Cortex of kidney (tissue), 1 donor: ENCODE results near the gene STAP2.

Experiments used
- DNase-seq: peaks from one replicate; lab custom pipeline; 2025; lab: John Stamatoyannopoulos, UW

The STAP2 gene

GRCh38 chr19:4327252-4327876, 11.3 kb downstream of the STAP2 start:
- no peak for DNase-seq

GRCh38 chr19:4326837-4327251, 11.8 kb downstream of the STAP2 start:
- DNase-seq = no peak

- no peak for DNase-seq
These were observed 12.3 kb downstream of the STAP2 start for GRCh38 chr19:4326215-4326836.

GRCh38 chr19:4324228-4324627, 14.4 kb downstream of the STAP2 start:
- no peak for DNase-seq

- no peak for DNase-seq
These were observed 14.9 kb downstream of the STAP2 start for GRCh38 chr19:4323692-4324091.

- no peak for DNase-seq
These were observed 15.5 kb downstream of the STAP2 start for GRCh38 chr19:4322942-4323665.

GRCh38 chr19:4320419-4320818, 18.2 kb downstream of the STAP2 start:
- no peak for DNase-seq

GRCh38 chr19:4319067-4319718, 19.4 kb downstream of the STAP2 start:
- no peak for DNase-seq

GRCh38 chr19:4318460-4318859, 20.2 kb downstream of the STAP2 start:
- no peak for DNase-seq

- DNase-seq = no peak
These were observed 21.7 kb downstream of the STAP2 start for GRCh38 chr19:4316956-4317355.

- no peak for DNase-seq
These were observed 24.7 kb downstream of the STAP2 start for GRCh38 chr19:4313847-4314490.

GRCh38 chr19:4310247-4311121, 28.1 kb downstream of the STAP2 start:
- no peak for DNase-seq

- no peak for DNase-seq
These were observed 33.0 kb downstream of the STAP2 start for GRCh38 chr19:4305659-4306058.

- DNase-seq = no peak
These were observed 33.4 kb downstream of the STAP2 start for GRCh38 chr19:4305257-4305612.

GRCh38 chr19:4304538-4305256, 33.9 kb downstream of the STAP2 start, which contains the start of gene FSD1:
Gene FSD1, plus strand, starts transcription at chr19:4304598. Its CDS starts 149 bp downstream, at chr19:4304747.
- DNase-seq = no peak

GRCh38 chr19:4303819-4304537, 34.6 kb downstream of the STAP2 start:
- no peak for DNase-seq

- DNase-seq = no peak
These were observed 36.4 kb downstream of the STAP2 start, which contains the start of gene TMIGD2 for GRCh38 chr19:4302243-4302640. Gene TMIGD2, minus strand, starts transcription at chr19:4302389. Its CDS starts 4 bp downstream, at chr19:4302385.

GRCh38 chr19:4301590-4302242, 36.9 kb downstream of the STAP2 start:
- no peak for DNase-seq

- no peak for DNase-seq
These were observed 38.0 kb downstream of the STAP2 start for GRCh38 chr19:4300589-4300988.
